ENCODE measurements around the gene IWS1. TPM values are rescaled to one million over a fixed set of nuclear protein-coding genes. Genes with fewer than 3 reads are reported as not detected.
A peak's percentile ranks its signal among the peaks of the same experiment; 100 is the strongest.

Gene IWS1
- total RNA-seq, 4 donors from 2014 or later, result 36.9 to 43.9 (median 39.6) TPM

DNA sequence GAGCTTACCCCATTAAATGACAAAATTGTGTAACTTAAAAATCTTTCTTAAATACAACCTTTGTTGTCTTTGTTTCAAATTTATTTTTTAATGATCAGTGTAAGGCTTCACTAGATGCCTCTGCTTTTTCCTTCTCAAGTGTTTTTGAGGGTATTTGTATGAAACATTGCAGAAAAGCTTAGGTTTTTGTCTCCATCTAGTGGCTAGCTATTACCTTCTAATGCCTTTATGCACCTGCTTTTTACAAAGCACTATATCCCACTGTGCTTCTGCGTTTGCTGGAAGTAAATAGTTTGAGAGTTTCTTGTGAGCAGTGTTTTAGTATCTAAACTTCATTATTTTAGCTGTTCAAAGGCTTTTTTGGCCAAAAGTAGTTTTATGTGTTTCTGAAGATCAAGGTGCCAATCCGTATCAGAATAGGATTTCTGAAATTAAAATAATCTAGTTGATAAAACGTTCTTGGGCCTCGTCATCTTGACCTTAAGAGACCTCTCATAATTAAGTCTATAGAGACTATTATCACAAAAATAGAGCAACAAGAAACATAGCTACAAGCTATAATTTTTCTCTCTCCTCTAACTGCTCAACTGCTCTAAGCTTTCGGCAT is 47.0 kb downstream of the IWS1 start:
- TF ChIP-seq, protein P1, sequence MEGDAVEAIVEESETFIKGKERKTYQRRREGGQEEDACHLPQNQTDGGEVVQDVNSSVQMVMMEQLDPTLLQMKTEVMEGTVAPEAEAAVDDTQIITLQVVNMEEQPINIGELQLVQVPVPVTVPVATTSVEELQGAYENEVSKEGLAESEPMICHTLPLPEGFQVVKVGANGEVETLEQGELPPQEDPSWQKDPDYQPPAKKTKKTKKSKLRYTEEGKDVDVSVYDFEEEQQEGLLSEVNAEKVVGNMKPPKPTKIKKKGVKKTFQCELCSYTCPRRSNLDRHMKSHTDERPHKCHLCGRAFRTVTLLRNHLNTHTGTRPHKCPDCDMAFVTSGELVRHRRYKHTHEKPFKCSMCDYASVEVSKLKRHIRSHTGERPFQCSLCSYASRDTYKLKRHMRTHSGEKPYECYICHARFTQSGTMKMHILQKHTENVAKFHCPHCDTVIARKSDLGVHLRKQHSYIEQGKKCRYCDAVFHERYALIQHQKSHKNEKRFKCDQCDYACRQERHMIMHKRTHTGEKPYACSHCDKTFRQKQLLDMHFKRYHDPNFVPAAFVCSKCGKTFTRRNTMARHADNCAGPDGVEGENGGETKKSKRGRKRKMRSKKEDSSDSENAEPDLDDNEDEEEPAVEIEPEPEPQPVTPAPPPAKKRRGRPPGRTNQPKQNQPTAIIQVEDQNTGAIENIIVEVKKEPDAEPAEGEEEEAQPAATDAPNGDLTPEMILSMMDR (IDR thresholded peaks at IDR 0.05), result peak; percentile 39 to 64 (median 58)
- TF ChIP-seq POLR2A (IDR thresholded peaks at IDR 0.05), result no peak
- no peak for TF ChIP-seq EP300 (IDR thresholded peaks at IDR 0.05)
- TF ChIP-seq POLR2AphosphoS5 (IDR thresholded peaks at IDR 0.05), result no peak
- Histone ChIP-seq H3K36me3 (peaks cover 0 to 45% of the 10 kb centered on the region in 2 donors), H3K9me3 (no peaks in the 10 kb centered on the region), H3K27ac (no peak overlapping the region), H3K4me1 (no peaks in the 10 kb centered on the region), H3K27me3 (no peaks in the 10 kb centered on the region), H3K4me3 (no peak overlapping the region)
- ATAC-seq, result peak; percentile 34
- WGBS, 2 donors (ENCODE audit: low coverage in 1 of 2), result 45 to 48% methylated on average over 5 of the region's 5 CpGs

DNA sequence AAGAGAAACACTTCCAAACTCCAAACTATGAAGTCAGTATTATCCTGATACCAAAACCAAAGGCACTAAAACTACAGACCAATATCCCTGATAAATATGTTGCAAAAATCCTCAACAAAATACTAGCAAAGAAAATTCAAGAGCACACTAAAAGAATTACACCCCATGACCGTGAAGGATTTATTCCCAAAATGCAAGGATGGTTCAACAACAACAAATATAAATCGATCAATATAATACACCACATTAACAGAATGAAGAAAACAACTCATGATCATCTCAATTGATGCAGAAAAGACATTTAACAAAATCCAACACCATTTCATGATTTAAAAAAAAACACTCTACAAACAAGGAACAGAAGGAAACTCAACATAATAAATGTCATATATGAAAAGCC is 50.5 kb downstream of the IWS1 start:
- ATAC-seq, result no peak
- 78 to 100% methylated on average over 1 to 2 of the region's 2 CpGs for WGBS, 2 donors (ENCODE audit: low coverage in 1 of 2)
- Histone ChIP-seq H3K4me3 (no peak overlapping the region), H3K27me3 (no peaks in the 10 kb centered on the region), H3K9me3 (no peaks in the 10 kb centered on the region), H3K4me1 (no peaks in the 10 kb centered on the region), H3K27ac (no peak overlapping the region), H3K36me3 (peaks cover 0 to 12% of the 10 kb centered on the region in 2 donors)
- TF ChIP-seq POLR2A (IDR thresholded peaks at IDR 0.05), result no peak
- TF ChIP-seq POLR2AphosphoS5 (IDR thresholded peaks at IDR 0.05), result no peak
- TF ChIP-seq, protein P1 (IDR thresholded peaks at IDR 0.05), result no peak
- no peak for TF ChIP-seq EP300 (IDR thresholded peaks at IDR 0.05)

DNA sequence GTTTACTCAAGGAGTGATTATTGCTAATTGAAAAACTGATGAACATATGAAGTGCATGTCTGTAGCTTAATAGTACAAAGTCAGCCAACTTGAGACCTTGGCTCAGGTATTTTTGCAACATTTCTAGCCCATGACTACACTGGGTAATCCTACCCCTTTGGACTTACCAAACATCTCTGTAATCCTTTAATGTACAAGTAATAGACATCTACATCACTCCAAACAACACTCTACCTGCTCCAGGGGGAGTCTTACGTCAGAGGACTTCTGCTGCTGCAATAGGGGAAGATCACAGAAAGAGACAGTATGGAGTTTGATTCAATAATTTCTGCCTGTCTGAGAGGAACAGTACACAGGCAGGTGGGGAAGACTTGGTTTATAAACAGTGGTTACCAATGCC is 54.0 kb downstream of the IWS1 start:
- no peak overlapping the region for H3K4me3 ChIP-seq
- H3K36me3 ChIP-seq, result peaks cover 0 to 13% of the 10 kb centered on the region in 2 donors
- H3K9me3 ChIP-seq, result no peaks in the 10 kb centered on the region
- H3K4me1 ChIP-seq, result no peaks in the 10 kb centered on the region
- ATAC-seq, result no peak
- 100% methylated on average over 1 of the region's 1 CpG for WGBS, 2 donors (ENCODE audit: low coverage in 1 of 2)
- no peaks in the 10 kb centered on the region for H3K27me3 ChIP-seq
- H3K27ac ChIP-seq, result no peak overlapping the region
- no peak for TF ChIP-seq POLR2A (IDR thresholded peaks at IDR 0.05)
- TF ChIP-seq EP300 (IDR thresholded peaks at IDR 0.05), result no peak
- TF ChIP-seq, protein P1 (IDR thresholded peaks at IDR 0.05), result no peak
- TF ChIP-seq POLR2AphosphoS5 (IDR thresholded peaks at IDR 0.05), result no peak

DNA sequence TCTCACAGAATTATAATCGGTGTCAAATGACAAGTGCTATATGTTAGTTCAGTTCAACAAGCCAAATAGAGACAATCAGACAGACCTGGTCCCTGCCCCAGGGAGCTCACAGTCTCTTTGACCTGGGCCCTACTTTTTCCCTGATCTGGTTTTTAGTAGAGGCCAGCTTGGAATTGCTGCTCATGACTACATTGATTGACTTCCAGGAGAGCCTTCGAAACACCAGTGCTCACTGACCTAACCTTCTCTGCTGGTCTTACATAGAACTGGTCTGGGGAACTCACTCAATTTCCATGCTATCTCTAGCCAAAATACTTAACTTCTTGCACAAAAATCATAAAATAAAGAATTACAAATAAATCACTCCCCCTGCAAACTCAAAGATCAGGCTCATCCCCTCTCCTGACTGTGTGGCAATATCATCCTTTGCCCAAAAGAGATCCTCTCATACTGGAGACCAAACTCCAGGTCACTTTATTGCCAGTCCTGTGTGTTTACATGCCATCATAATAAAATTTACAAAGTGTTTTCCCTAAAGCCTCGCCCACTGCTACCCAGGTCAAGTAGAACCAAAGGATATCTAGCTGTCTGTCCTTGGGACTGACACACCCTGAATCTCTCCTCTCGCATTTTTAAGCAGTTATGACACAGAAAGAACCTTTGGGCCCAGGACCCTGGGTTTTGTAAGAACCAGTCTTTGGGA is 54.9 kb downstream of the IWS1 start:
- TF ChIP-seq POLR2A (IDR thresholded peaks at IDR 0.05) (no peak), POLR2AphosphoS5 (IDR thresholded peaks at IDR 0.05) (no peak), EP300 (IDR thresholded peaks at IDR 0.05) (no peak)
- TF ChIP-seq, protein P1 (IDR thresholded peaks at IDR 0.05), result no peak
- peaks cover 0 to 15% of the 10 kb centered on the region in 2 donors for H3K36me3 ChIP-seq
- H3K4me3 ChIP-seq, result no peak overlapping the region
- no peaks in the 10 kb centered on the region for H3K27me3 ChIP-seq
- H3K27ac ChIP-seq, result no peak overlapping the region
- ATAC-seq, result no peak
- 80 to 100% methylated on average over 1 to 4 of the region's 4 CpGs for WGBS, 2 donors (ENCODE audit: low coverage in 1 of 2)
- no peaks in the 10 kb centered on the region for H3K9me3 ChIP-seq
- no peaks in the 10 kb centered on the region for H3K4me1 ChIP-seq

DNA sequence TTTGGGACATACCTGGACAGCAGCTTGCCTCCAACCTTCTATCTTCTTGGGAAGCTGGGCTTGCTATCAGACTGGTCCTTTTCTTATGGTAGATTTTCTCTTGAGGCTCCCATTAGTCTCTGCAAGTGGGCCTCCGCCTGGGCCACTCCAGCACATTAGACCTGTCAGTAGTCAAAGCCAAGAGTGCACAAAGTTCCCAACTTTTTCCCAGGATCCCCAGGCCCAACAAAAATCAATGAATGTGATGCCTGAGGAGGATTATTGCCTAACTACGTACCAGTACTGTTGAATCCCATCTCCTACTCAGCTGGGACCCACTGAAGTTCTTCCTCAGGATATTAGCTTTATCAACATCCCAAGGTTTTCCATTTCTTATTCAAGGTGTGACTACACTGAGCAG is 56.3 kb downstream of the IWS1 start:
- ATAC-seq, result no peak
- no peak overlapping the region for H3K27ac ChIP-seq
- 100% methylated on average over 1 of the region's 2 CpGs for WGBS, 2 donors (ENCODE audit: low coverage in 1 of 2)

More for the DNA sequence above, 56.3 kb downstream of the IWS1 start:
- no peak overlapping the region for H3K4me3 ChIP-seq
- no peak for TF ChIP-seq POLR2A (IDR thresholded peaks at IDR 0.05)
- TF ChIP-seq EP300 (IDR thresholded peaks at IDR 0.05), result no peak
- TF ChIP-seq, protein P1 (IDR thresholded peaks at IDR 0.05), result no peak
- TF ChIP-seq POLR2AphosphoS5 (IDR thresholded peaks at IDR 0.05), result no peak
- peaks cover 0 to 19% of the 10 kb centered on the region in 2 donors for H3K36me3 ChIP-seq
- H3K4me1 ChIP-seq, result no peaks in the 10 kb centered on the region
- H3K27me3 ChIP-seq, result no peaks in the 10 kb centered on the region
- H3K9me3 ChIP-seq, result no peaks in the 10 kb centered on the region

Measured in gastroesophageal sphincter (tissue), 4 donors.